ENCODE results near the gene NOD1. TPM values are rescaled to one million over a fixed set of nuclear protein-coding genes. Genes with fewer than 3 reads are reported as not detected.

NOD1 gene
- total and polyA plus RNA-seq, 4 experiments from 2014 or later: 5.3 to 21.3 (median 14.0) TPM

- H3K27me3 Mint-ChIP-seq: no peaks in the 10 kb centered on the region
- no peaks in the 10 kb centered on the region for H3K36me3 ChIP-seq (ENCODE audit: insufficient read depth, low read length)
- H3K9me3 ChIP-seq (ENCODE audit: control insufficient read depth in 1 of 2, low read length in 2 of 2): no peaks in the 10 kb centered on the region
- ChIA-PET CTCF (ENCODE audit: partially characterized antibody) (interaction anchor here (1.2 kb wide), 1 partner anchor 38 kb away, joined by 3 read pairs; no protein-coding TSS in a partner anchor), POLR2A (ENCODE audit: partially characterized antibody) (no interaction called here)
- H3K27ac Mint-ChIP-seq: peak overlapping the region in 2 of 7 donors; percentile 43 to 44
- H3K4me1 ChIP-seq (ENCODE audit: insufficient read depth, low read length): peaks cover 44% of the 10 kb centered on the region
- peaks cover 48 to 84% (median 68%) of the 10 kb centered on the region in 4 donors for H3K4me1 Mint-ChIP-seq
- H3K36me3 Mint-ChIP-seq: peaks cover 28 to 29% of the 10 kb centered on the region in 2 donors
- peak overlapping the region in 1 of 8 donors; percentile 51 for H3K4me3 Mint-ChIP-seq
- H3K27me3 ChIP-seq (ENCODE audit: insufficient read depth, low read length): no peaks in the 10 kb centered on the region
- intact Hi-C loops (cut with micrococcal nuclease): no loop called here
- no peak overlapping the region for H3K4me3 ChIP-seq (ENCODE audit: low read length in 2 of 2)
- H3K27ac ChIP-seq (ENCODE audit: low read depth, low read length): no peak overlapping the region
- no peaks in the 10 kb centered on the region for H3K9me3 Mint-ChIP-seq
- no peak for DNase-seq
Measured at GRCh38 chr7:30470163-30470770, 8.3 kb downstream of the NOD1 start.

- Histone ChIP-seq H3K4me1 (ENCODE audit: insufficient read depth, low read length) (peaks cover 43% of the 10 kb centered on the region), H3K27me3 (ENCODE audit: insufficient read depth, low read length) (no peaks in the 10 kb centered on the region), H3K4me3 (ENCODE audit: low read length in 2 of 2) (no peak overlapping the region), H3K36me3 (ENCODE audit: insufficient read depth, low read length) (no peaks in the 10 kb centered on the region), H3K27ac (ENCODE audit: low read depth, low read length) (no peak overlapping the region), H3K9me3 (ENCODE audit: control insufficient read depth in 1 of 2, low read length in 2 of 2) (no peaks in the 10 kb centered on the region)
- intact Hi-C loops (cut with micrococcal nuclease): no loop called here
- ChIA-PET POLR2A (ENCODE audit: partially characterized antibody) (no interaction called here), CTCF (ENCODE audit: partially characterized antibody) (interaction anchor here (0.5 to 1.2 kb wide), 2 partner anchors 38 to 271 kb away, joined by 3 read pairs; no protein-coding TSS in a partner anchor)
- Mint-ChIP-seq H3K36me3 (peaks cover 21 to 23% of the 10 kb centered on the region in 2 donors), H3K27me3 (no peaks in the 10 kb centered on the region), H3K27ac (no peak overlapping the region), H3K4me3 (no peak overlapping the region), H3K4me1 (peaks cover 45 to 76% (median 64%) of the 10 kb centered on the region in 4 donors), H3K9me3 (no peaks in the 10 kb centered on the region)
- no peak for DNase-seq
Measured at GRCh38 chr7:30469303-30469702, 9.3 kb downstream of the NOD1 start.

GRCh38 chr7:30468791-30469190, 9.8 kb downstream of the NOD1 start:
- Mint-ChIP-seq H3K36me3 (peaks cover 16 to 20% of the 10 kb centered on the region in 2 donors), H3K9me3 (no peaks in the 10 kb centered on the region), H3K4me3 (no peak overlapping the region), H3K27ac (peak overlapping the region in 1 of 7 donors; percentile 61), H3K27me3 (no peaks in the 10 kb centered on the region), H3K4me1 (peaks cover 42 to 71% (median 59%) of the 10 kb centered on the region in 4 donors)
- Histone ChIP-seq H3K27me3 (ENCODE audit: insufficient read depth, low read length) (no peaks in the 10 kb centered on the region), H3K4me3 (ENCODE audit: low read length in 2 of 2) (no peak overlapping the region), H3K4me1 (ENCODE audit: insufficient read depth, low read length) (peaks cover 42% of the 10 kb centered on the region), H3K27ac (ENCODE audit: low read depth, low read length) (no peak overlapping the region), H3K9me3 (ENCODE audit: control insufficient read depth in 1 of 2, low read length in 2 of 2) (no peaks in the 10 kb centered on the region), H3K36me3 (ENCODE audit: insufficient read depth, low read length) (no peaks in the 10 kb centered on the region)
- intact Hi-C loops (cut with micrococcal nuclease): no loop called here
- ChIA-PET CTCF (ENCODE audit: partially characterized antibody) (interaction anchor here (0.5 to 1.2 kb wide), 2 partner anchors 39 to 272 kb away, joined by 3 read pairs; no protein-coding TSS in a partner anchor), POLR2A (ENCODE audit: partially characterized antibody) (no interaction called here)
- no peak for DNase-seq

DNA sequence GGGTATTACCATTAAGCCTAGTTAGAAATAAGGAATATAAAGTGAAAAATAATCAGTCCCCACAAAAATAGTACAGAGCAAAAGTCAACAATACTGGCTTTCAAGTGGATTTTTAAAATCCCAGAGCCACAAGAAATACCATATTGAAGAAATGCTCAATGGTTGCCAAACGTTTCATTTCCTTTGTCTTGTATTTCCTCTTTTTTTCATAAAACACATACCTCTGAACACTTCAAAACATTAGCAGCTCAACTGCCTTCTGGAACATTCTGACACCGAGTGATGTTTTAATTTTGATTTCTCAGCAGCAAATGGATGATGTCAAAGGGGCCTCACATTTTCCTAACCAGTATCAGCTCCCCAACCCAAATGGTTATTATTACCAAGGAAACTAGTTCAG, 10.5 kb downstream of the NOD1 start:
- POLR2A ChIA-PET (ENCODE audit: partially characterized antibody): no interaction called here
- no peak overlapping the region for H3K4me3 ChIP-seq (ENCODE audit: low read length in 2 of 2)
- CTCF ChIA-PET (ENCODE audit: partially characterized antibody): no interaction called here

GRCh38 chr7:30467271-30467670, 11.3 kb downstream of the NOD1 start:
- no peaks in the 10 kb centered on the region for H3K36me3 ChIP-seq (ENCODE audit: insufficient read depth, low read length)
- no peak for DNase-seq
- peaks cover 12% of the 10 kb centered on the region in 2 donors for H3K36me3 Mint-ChIP-seq
- H3K9me3 Mint-ChIP-seq: no peaks in the 10 kb centered on the region
- H3K4me1 Mint-ChIP-seq: peaks cover 35 to 57% (median 48%) of the 10 kb centered on the region in 4 donors
- POLR2A ChIA-PET (ENCODE audit: partially characterized antibody): no interaction called here
- no peaks in the 10 kb centered on the region for H3K27me3 Mint-ChIP-seq
- H3K4me1 ChIP-seq (ENCODE audit: insufficient read depth, low read length): peaks cover 27% of the 10 kb centered on the region
- H3K27ac Mint-ChIP-seq: peak overlapping the region in 2 of 7 donors; percentile 41 to 53
- no peak overlapping the region for H3K4me3 Mint-ChIP-seq
- H3K27me3 ChIP-seq (ENCODE audit: insufficient read depth, low read length): no peaks in the 10 kb centered on the region
- intact Hi-C loops (cut with micrococcal nuclease): no loop called here
- no peak overlapping the region for H3K27ac ChIP-seq (ENCODE audit: low read depth, low read length)
- CTCF ChIA-PET (ENCODE audit: partially characterized antibody): no interaction called here
- H3K9me3 ChIP-seq (ENCODE audit: control insufficient read depth in 1 of 2, low read length in 2 of 2): no peaks in the 10 kb centered on the region
- H3K4me3 ChIP-seq (ENCODE audit: low read length in 2 of 2): no peak overlapping the region

More for the DNA sequence above, 10.5 kb downstream of the NOD1 start:
- Histone ChIP-seq H3K36me3 (ENCODE audit: insufficient read depth, low read length) (no peaks in the 10 kb centered on the region), H3K27ac (ENCODE audit: low read depth, low read length) (no peak overlapping the region), H3K27me3 (ENCODE audit: insufficient read depth, low read length) (no peaks in the 10 kb centered on the region), H3K9me3 (ENCODE audit: control insufficient read depth in 1 of 2, low read length in 2 of 2) (no peaks in the 10 kb centered on the region), H3K4me1 (ENCODE audit: insufficient read depth, low read length) (peaks cover 35% of the 10 kb centered on the region)
- Mint-ChIP-seq H3K27ac (no peak overlapping the region), H3K4me3 (no peak overlapping the region), H3K9me3 (no peaks in the 10 kb centered on the region), H3K36me3 (peaks cover 12 to 17% of the 10 kb centered on the region in 2 donors), H3K4me1 (peaks cover 37 to 64% (median 54%) of the 10 kb centered on the region in 4 donors), H3K27me3 (no peaks in the 10 kb centered on the region)
- no peak for DNase-seq
- intact Hi-C loops (cut with micrococcal nuclease): no loop called here

- Histone ChIP-seq H3K36me3 (ENCODE audit: insufficient read depth, low read length) (no peaks in the 10 kb centered on the region), H3K27me3 (ENCODE audit: insufficient read depth, low read length) (no peaks in the 10 kb centered on the region), H3K4me3 (ENCODE audit: low read length in 2 of 2) (no peak overlapping the region), H3K9me3 (ENCODE audit: control insufficient read depth in 1 of 2, low read length in 2 of 2) (no peaks in the 10 kb centered on the region), H3K4me1 (ENCODE audit: insufficient read depth, low read length) (peaks cover 17% of the 10 kb centered on the region), H3K27ac (ENCODE audit: low read depth, low read length) (no peak overlapping the region)
- Mint-ChIP-seq H3K4me3 (no peak overlapping the region), H3K27me3 (no peaks in the 10 kb centered on the region), H3K27ac (peak overlapping the region in 1 of 7 donors; percentile 57), H3K9me3 (no peaks in the 10 kb centered on the region), H3K36me3 (peaks cover 12 to 14% of the 10 kb centered on the region in 2 donors), H3K4me1 (peaks cover 26 to 47% (median 39%) of the 10 kb centered on the region in 4 donors)
- DNase-seq: no peak
- POLR2A ChIA-PET (ENCODE audit: partially characterized antibody): no interaction called here
- CTCF ChIA-PET (ENCODE audit: partially characterized antibody): no interaction called here
- intact Hi-C loops (cut with micrococcal nuclease): no loop called here
Measured at GRCh38 chr7:30466266-30466665, 12.3 kb downstream of the NOD1 start.

DNA sequence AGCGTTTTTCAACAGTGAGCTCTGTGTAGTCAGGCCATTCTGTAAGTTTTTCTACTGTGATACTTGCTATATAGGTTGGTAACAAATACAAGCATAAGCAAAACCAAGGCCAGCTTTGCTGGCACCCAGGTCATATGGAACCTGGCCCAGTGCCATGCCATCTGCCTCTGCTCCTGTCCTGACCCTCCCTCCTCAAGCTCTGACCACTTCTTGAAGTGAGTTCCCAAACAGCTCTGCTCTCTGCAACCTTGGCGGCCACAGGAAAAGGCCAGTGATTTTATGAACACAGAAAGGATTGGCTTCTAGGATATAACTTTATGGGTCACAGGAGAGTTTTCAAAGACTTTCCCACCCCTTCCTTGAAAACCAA, 12.8 kb downstream of the NOD1 start:
- Histone ChIP-seq H3K27ac (ENCODE audit: low read depth, low read length) (no peak overlapping the region), H3K4me1 (ENCODE audit: insufficient read depth, low read length) (peaks cover 12% of the 10 kb centered on the region), H3K36me3 (ENCODE audit: insufficient read depth, low read length) (no peaks in the 10 kb centered on the region), H3K27me3 (ENCODE audit: insufficient read depth, low read length) (no peaks in the 10 kb centered on the region), H3K4me3 (ENCODE audit: low read length in 2 of 2) (no peak overlapping the region), H3K9me3 (ENCODE audit: control insufficient read depth in 1 of 2, low read length in 2 of 2) (no peaks in the 10 kb centered on the region)
- CTCF ChIA-PET (ENCODE audit: partially characterized antibody): no interaction called here
- DNase-seq: no peak
- peaks cover 22 to 42% (median 34%) of the 10 kb centered on the region in 4 donors for H3K4me1 Mint-ChIP-seq
- intact Hi-C loops (cut with micrococcal nuclease): no loop called here
- no peaks in the 10 kb centered on the region for H3K9me3 Mint-ChIP-seq
- H3K27ac Mint-ChIP-seq: no peak overlapping the region
- no peak overlapping the region for H3K4me3 Mint-ChIP-seq
- H3K36me3 Mint-ChIP-seq: peaks cover 7 to 14% of the 10 kb centered on the region in 2 donors
- H3K27me3 Mint-ChIP-seq: no peaks in the 10 kb centered on the region
- POLR2A ChIA-PET (ENCODE audit: partially characterized antibody): no interaction called here

Measured in CD4-positive, alpha-beta memory T cell (primary cell).